Mesothelial cell of epicardium (in vitro differentiated cells): ENCODE measurements around the gene COL4A1. TPM values are rescaled to one million over a fixed set of nuclear protein-coding genes. Genes with fewer than 3 reads are reported as not detected.

Source experiments
- DNase-seq, 2 experiments: peaks; one replicate each; pipeline ENCODE4 v3.0.0; 2021; ENCODE audit warnings: low spot score in 2 of 2; ENCODE audit not compliant: unreplicated experiment in 2 of 2
- H3K27ac Mint-ChIP-seq: 2 replicates; pipeline ENCODE4 v1.8.0; 2021; ENCODE audit warnings: mixed read lengths
- H3K27me3 Mint-ChIP-seq: 2 replicates; pipeline ENCODE4 v1.8.0; 2021; ENCODE audit warnings: low read depth, mixed read lengths
- H3K36me3 Mint-ChIP-seq: 2 replicates; pipeline ENCODE4 v1.8.0; 2021; ENCODE audit warnings: mixed read lengths
- H3K4me1 Mint-ChIP-seq: 2 replicates; pipeline ENCODE4 v1.8.0; 2021; ENCODE audit warnings: mixed read lengths
- H3K4me3 Mint-ChIP-seq: 2 replicates; pipeline ENCODE4 v1.8.0; 2021; ENCODE audit warnings: mild to moderate bottlenecking, moderate library complexity, mixed read lengths
- H3K9me3 Mint-ChIP-seq: 2 replicates; pipeline ENCODE4 v1.8.0; 2021; ENCODE audit warnings: mixed read lengths
- CTCF ChIP-seq: fragments of 200-600 bp; sonication (generic); IDR thresholded peaks from one replicate; pipeline ENCODE4 v1.5.0; 2021; ENCODE audit warnings: antibody characterized with exemption; ENCODE audit not compliant: unreplicated experiment
- total RNA-seq: library from RNA; stranded (reverse); gene quantifications from 3 replicates; pipeline ENCODE4 v1.2.1, GENCODE V29; 2021

Gene COL4A1
- total RNA-seq, 1 donor from 2014 or later: 362 TPM

- no peak for DNase-seq
- no peaks in the 10 kb centered on the region for H3K27me3 Mint-ChIP-seq
- H3K9me3 Mint-ChIP-seq: no peaks in the 10 kb centered on the region
- peaks cover 20% of the 10 kb centered on the region for H3K36me3 Mint-ChIP-seq
- H3K4me3 Mint-ChIP-seq: no peak overlapping the region
- H3K4me1 Mint-ChIP-seq: peaks cover 41% of the 10 kb centered on the region
- H3K27ac Mint-ChIP-seq: no peak overlapping the region
- TF ChIP-seq CTCF: no peak
Observed at GRCh38 chr13:110336681-110337080, 29.7 kb upstream of the COL4A1 start.

GRCh38 chr13:110336108-110336507 lies 29.2 kb upstream of the COL4A1 start:
- Mint-ChIP-seq H3K27ac (peak overlapping the region; percentile 15), H3K9me3 (no peaks in the 10 kb centered on the region), H3K4me1 (peaks cover 35% of the 10 kb centered on the region), H3K27me3 (no peaks in the 10 kb centered on the region), H3K36me3 (peaks cover 25% of the 10 kb centered on the region), H3K4me3 (no peak overlapping the region)
- no peak for TF ChIP-seq CTCF
- DNase-seq: no peak

GRCh38 chr13:110334841-110335490 lies 28.0 kb upstream of the COL4A1 start:
- peaks cover 35% of the 10 kb centered on the region for H3K36me3 Mint-ChIP-seq
- no peaks in the 10 kb centered on the region for H3K27me3 Mint-ChIP-seq
- H3K4me1 Mint-ChIP-seq: peaks cover 27% of the 10 kb centered on the region
- no peak overlapping the region for H3K27ac Mint-ChIP-seq
- H3K4me3 Mint-ChIP-seq: no peak overlapping the region
- TF ChIP-seq CTCF: no peak
- no peak for DNase-seq
- H3K9me3 Mint-ChIP-seq: no peaks in the 10 kb centered on the region

GRCh38 chr13:110334256-110334655 lies 27.3 kb upstream of the COL4A1 start:
- Mint-ChIP-seq H3K4me3 (no peak overlapping the region), H3K9me3 (no peaks in the 10 kb centered on the region), H3K27me3 (no peaks in the 10 kb centered on the region), H3K27ac (no peak overlapping the region), H3K4me1 (peaks cover 23% of the 10 kb centered on the region), H3K36me3 (peaks cover 41% of the 10 kb centered on the region)
- no peak for DNase-seq
- no peak for TF ChIP-seq CTCF

GRCh38 chr13:110333837-110334236 lies 26.9 kb upstream of the COL4A1 start:
- H3K9me3 Mint-ChIP-seq: no peaks in the 10 kb centered on the region
- H3K27me3 Mint-ChIP-seq: no peaks in the 10 kb centered on the region
- no peak for DNase-seq
- H3K4me3 Mint-ChIP-seq: no peak overlapping the region
- no peak overlapping the region for H3K27ac Mint-ChIP-seq
- TF ChIP-seq CTCF: no peak
- peaks cover 45% of the 10 kb centered on the region for H3K36me3 Mint-ChIP-seq
- peaks cover 19% of the 10 kb centered on the region for H3K4me1 Mint-ChIP-seq

- Mint-ChIP-seq H3K4me3 (no peak overlapping the region), H3K27me3 (no peaks in the 10 kb centered on the region), H3K27ac (no peak overlapping the region), H3K36me3 (peaks cover 48% of the 10 kb centered on the region), H3K9me3 (no peaks in the 10 kb centered on the region), H3K4me1 (peaks cover 10% of the 10 kb centered on the region)
- no peak for TF ChIP-seq CTCF
- DNase-seq: no peak
Observed at GRCh38 chr13:110332750-110333149, 25.8 kb upstream of the COL4A1 start.
